Upper lobe of right lung (tissue), 1 donor: Measurements from ENCODE around the gene GREM2. TPM values are rescaled to one million over a fixed set of nuclear protein-coding genes. Genes with fewer than 3 reads are reported as not detected.

Experiments used
- ATAC-seq: fragments of 200-7000 bp; cut with Tn5 transposase; one replicate; pipeline ENCODE4 v1.9.1; 2020; ENCODE audit warnings: mild to moderate bottlenecking, moderate library complexity
- DNase-seq: peaks from one replicate; pipeline ENCODE4 v3.0.0-alpha.2; 2020
- H3K27ac ChIP-seq: fragments of 200-600 bp; one replicate; pipeline ENCODE4 v1.8.0; 2022
- H3K27me3 ChIP-seq: fragments of 200-600 bp; one replicate; pipeline ENCODE4 v1.8.0; 2022; ENCODE audit warnings: mild to moderate bottlenecking
- H3K36me3 ChIP-seq: fragments of 200-600 bp; one replicate; pipeline ENCODE4 v1.8.0; 2022
- H3K4me1 ChIP-seq: fragments of 200-600 bp; one replicate; pipeline ENCODE4 v1.8.0; 2022
- H3K4me3 ChIP-seq: fragments of 200-600 bp; one replicate; pipeline ENCODE4 v1.8.0; 2022; ENCODE audit warnings: mild to moderate bottlenecking
- H3K9me3 ChIP-seq: fragments of 200-600 bp; one replicate; pipeline ENCODE4 v1.8.0; 2022
- intact Hi-C: fragments of 100-400 bp; cut with DNase I; formaldehyde crosslinking; loops from one replicate; pipeline ENCODE4 v1.11.0; 2022
- total RNA-seq: library from RNA; stranded (reverse); fragmentation: NEBNext Ultra II Directional; extraction: Animal tissue kit (Norgen Biotek cat#: 25700); gene quantifications from one replicate; pipeline ENCODE4 v1.2.1, GENCODE V29; 2021
- TF ChIP-seq, protein P1 (sequence below): fragments of 200-600 bp; IDR thresholded peaks from one replicate; pipeline ENCODE4 v1.8.0; 2022; ENCODE audit warnings: antibody characterized with exemption
- donor health status: DM: no; HTN: yes; CAD: no; lungs with severe emphysema.

GREM2 gene
- total RNA-seq, 1 donor from 2014 or later = 0.64 TPM

- Histone ChIP-seq H3K4me1 (no peaks in the 10 kb centered on the region), H3K27me3 (no peaks in the 10 kb centered on the region), H3K36me3 (no peaks in the 10 kb centered on the region), H3K9me3 (no peaks in the 10 kb centered on the region), H3K4me3 (no peak overlapping the region), H3K27ac (no peak overlapping the region)
- ATAC-seq = no peak
- TF ChIP-seq, protein P1, sequence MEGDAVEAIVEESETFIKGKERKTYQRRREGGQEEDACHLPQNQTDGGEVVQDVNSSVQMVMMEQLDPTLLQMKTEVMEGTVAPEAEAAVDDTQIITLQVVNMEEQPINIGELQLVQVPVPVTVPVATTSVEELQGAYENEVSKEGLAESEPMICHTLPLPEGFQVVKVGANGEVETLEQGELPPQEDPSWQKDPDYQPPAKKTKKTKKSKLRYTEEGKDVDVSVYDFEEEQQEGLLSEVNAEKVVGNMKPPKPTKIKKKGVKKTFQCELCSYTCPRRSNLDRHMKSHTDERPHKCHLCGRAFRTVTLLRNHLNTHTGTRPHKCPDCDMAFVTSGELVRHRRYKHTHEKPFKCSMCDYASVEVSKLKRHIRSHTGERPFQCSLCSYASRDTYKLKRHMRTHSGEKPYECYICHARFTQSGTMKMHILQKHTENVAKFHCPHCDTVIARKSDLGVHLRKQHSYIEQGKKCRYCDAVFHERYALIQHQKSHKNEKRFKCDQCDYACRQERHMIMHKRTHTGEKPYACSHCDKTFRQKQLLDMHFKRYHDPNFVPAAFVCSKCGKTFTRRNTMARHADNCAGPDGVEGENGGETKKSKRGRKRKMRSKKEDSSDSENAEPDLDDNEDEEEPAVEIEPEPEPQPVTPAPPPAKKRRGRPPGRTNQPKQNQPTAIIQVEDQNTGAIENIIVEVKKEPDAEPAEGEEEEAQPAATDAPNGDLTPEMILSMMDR = no peak
- DNase-seq = no peak
- intact Hi-C loops = no loop called here
Measured at GRCh38 chr1:240562111-240562590, 49.8 kb downstream of the GREM2 start.

GRCh38 chr1:240559781-240560180 is 52.2 kb downstream of the GREM2 start:
- intact Hi-C loops = no loop called here
- TF ChIP-seq, protein P1 = no peak

GRCh38 chr1:240555524-240555923 is 56.4 kb downstream of the GREM2 start:
- TF ChIP-seq, protein P1 = no peak
- H3K4me1 ChIP-seq = no peaks in the 10 kb centered on the region
- H3K27ac ChIP-seq = no peak overlapping the region
- H3K27me3 ChIP-seq = no peaks in the 10 kb centered on the region
- ATAC-seq (no peak), DNase-seq (no peak)
- intact Hi-C loops = no loop called here
- H3K4me3 ChIP-seq = no peak overlapping the region
- no peaks in the 10 kb centered on the region for H3K36me3 ChIP-seq
- H3K9me3 ChIP-seq = no peaks in the 10 kb centered on the region

More at GRCh38 chr1:240559781-240560180, 52.2 kb downstream of the GREM2 start:
- no peaks in the 10 kb centered on the region for H3K27me3 ChIP-seq
- H3K9me3 ChIP-seq = no peaks in the 10 kb centered on the region
- no peak for DNase-seq
- no peak overlapping the region for H3K4me3 ChIP-seq
- H3K4me1 ChIP-seq = no peaks in the 10 kb centered on the region
- H3K27ac ChIP-seq = no peak overlapping the region
- ATAC-seq = no peak
- H3K36me3 ChIP-seq = no peaks in the 10 kb centered on the region

- TF ChIP-seq, protein P1 = no peak
- Histone ChIP-seq H3K4me3 (no peak overlapping the region), H3K4me1 (no peaks in the 10 kb centered on the region), H3K27me3 (no peaks in the 10 kb centered on the region), H3K36me3 (no peaks in the 10 kb centered on the region), H3K27ac (no peak overlapping the region), H3K9me3 (no peaks in the 10 kb centered on the region)
- no peak for ATAC-seq
- DNase-seq = no peak
- intact Hi-C loops = no loop called here
Measured at GRCh38 chr1:240553351-240553750, 58.6 kb downstream of the GREM2 start.

GRCh38 chr1:240539769-240540414 is 72.1 kb downstream of the GREM2 start:
- TF ChIP-seq, protein P1 = no peak
- intact Hi-C loops = no loop called here
- Histone ChIP-seq H3K36me3 (no peaks in the 10 kb centered on the region), H3K9me3 (no peaks in the 10 kb centered on the region), H3K4me1 (no peaks in the 10 kb centered on the region), H3K27me3 (no peaks in the 10 kb centered on the region), H3K27ac (no peak overlapping the region), H3K4me3 (no peak overlapping the region)
- ATAC-seq (no peak), DNase-seq (no peak)
